HepG2 (cell line): ENCODE data around the gene ZNF235.

Experiments used
- ATF7 ChIP-seq, 2 experiments: fragments of 450-650 bp in 1 of 2; sonication (generic) in 1 of 2; formaldehyde crosslinking in 1 of 2; IDR thresholded peaks; 2 replicates each; pipeline versions ENCODE4 v1.4.0 to v1.6.1; 2016 to 2020; ENCODE audit warnings: antibody characterized with exemption in 1 of 2, mild to moderate bottlenecking in 1 of 2, missing genetic modification reagents in 1 of 2
- CEBPB ChIP-seq: IDR thresholded peaks from 2 replicates; pipeline ENCODE4 v1.6.1; 2011; ENCODE audit warnings: low read depth, low read length, improper control_type of control experiment, borderline replicate concordance
- EZH2 ChIP-seq: conservative IDR thresholded peaks from 2 replicates; pipeline ENCODE4 v1.6.1; 2012; ENCODE audit warnings: mild to moderate bottlenecking, low read depth, low read length, moderate library complexity
- GABPA ChIP-seq, 2 experiments: IDR thresholded peaks; 2 replicates each; pipeline ENCODE4 v1.6.1; 2011 to 2016; ENCODE audit warnings: low read depth in 2 of 2, low read length in 1 of 2, missing biosample characterization in 1 of 2, missing genetic modification characterization in 1 of 2
- HNRNPL ChIP-seq: fragments of 200-400 bp; formaldehyde crosslinking; IDR thresholded peaks from 2 replicates; pipeline ENCODE4 v1.6.1; 2017; ENCODE audit warnings: mild to moderate bottlenecking, low read depth, low read length
- JARID2 ChIP-seq: sonication (generic); formaldehyde crosslinking; IDR thresholded peaks from 2 replicates; pipeline ENCODE4 v1.8.1; 2023; ENCODE audit warnings: missing genetic modification reagents, inconsistent platforms; ENCODE audit not compliant: insufficient replicate concordance
- JUND ChIP-seq: sonication (generic); formaldehyde crosslinking; IDR thresholded peaks from 2 replicates; pipeline ENCODE4 v1.8.0; 2022; ENCODE audit warnings: mild to moderate bottlenecking, missing genetic modification reagents
- MTA1 ChIP-seq: sonication (generic); formaldehyde crosslinking; IDR thresholded peaks from 2 replicates; pipeline ENCODE4 v1.4.0; 2020; ENCODE audit warnings: missing genetic modification reagents, mild to moderate bottlenecking, borderline replicate concordance
- PRPF4 ChIP-seq: fragments of 200-400 bp; formaldehyde crosslinking; IDR thresholded peaks from 2 replicates; pipeline ENCODE4 v1.6.1; 2016; ENCODE audit warnings: low read length, low read depth; ENCODE audit not compliant: poor library complexity, severe bottlenecking
- ZBTB10 ChIP-seq: sonication (generic); formaldehyde crosslinking; IDR thresholded peaks from 2 replicates; pipeline ENCODE4 v1.4.0; 2020; ENCODE audit warnings: missing genetic modification reagents, borderline replicate concordance
- ZNF207 ChIP-seq: fragments of 450-650 bp; IDR thresholded peaks from 2 replicates; pipeline ENCODE4 v1.6.1; 2016; ENCODE audit warnings: antibody characterized with exemption, borderline replicate concordance
- TF ChIP-seq, protein P1 (sequence below): sonication (generic); formaldehyde crosslinking; IDR thresholded peaks from 2 replicates; pipeline ENCODE4 v1.4.0; 2020; ENCODE audit warnings: low read depth, mild to moderate bottlenecking, missing genetic modification reagents
- TF ChIP-seq, protein P2 (sequence below): sonication (generic); formaldehyde crosslinking; IDR thresholded peaks from 2 replicates; pipeline ENCODE4 v1.8.1; 2023; ENCODE audit warnings: mild to moderate bottlenecking, missing genetic modification reagents, borderline replicate concordance
- TF ChIP-seq, protein P3 (sequence below): sonication (generic); formaldehyde crosslinking; IDR thresholded peaks from 2 replicates; pipeline ENCODE4 v1.5.0; 2020; ENCODE audit warnings: mild to moderate bottlenecking, missing genetic modification reagents, moderate library complexity

- TF ChIP-seq ZBTB10 (CRISPR knock-in tag) (no peak), CEBPB (no peak), MTA1 (CRISPR knock-in tag) (no peak), ZNF207 (no peak), HNRNPL (no peak), PRPF4 (no peak), JUND (CRISPR knock-in tag) (no peak), ATF7 (IDR thresholded peaks at IDR 0.05) (no peak), ATF7 (CRISPR knock-in tag; IDR thresholded peaks at IDR 0.05) (no peak), GABPA (IDR thresholded peaks at IDR 0.05; ENCODE audit: low read depth, low read length) (no peak), GABPA (CRISPR knock-in tag; IDR thresholded peaks at IDR 0.05; ENCODE audit: low read depth) (no peak), EZH2 (no peak), JARID2 (CRISPR knock-in tag) (no peak)
- TF ChIP-seq, protein P1, sequence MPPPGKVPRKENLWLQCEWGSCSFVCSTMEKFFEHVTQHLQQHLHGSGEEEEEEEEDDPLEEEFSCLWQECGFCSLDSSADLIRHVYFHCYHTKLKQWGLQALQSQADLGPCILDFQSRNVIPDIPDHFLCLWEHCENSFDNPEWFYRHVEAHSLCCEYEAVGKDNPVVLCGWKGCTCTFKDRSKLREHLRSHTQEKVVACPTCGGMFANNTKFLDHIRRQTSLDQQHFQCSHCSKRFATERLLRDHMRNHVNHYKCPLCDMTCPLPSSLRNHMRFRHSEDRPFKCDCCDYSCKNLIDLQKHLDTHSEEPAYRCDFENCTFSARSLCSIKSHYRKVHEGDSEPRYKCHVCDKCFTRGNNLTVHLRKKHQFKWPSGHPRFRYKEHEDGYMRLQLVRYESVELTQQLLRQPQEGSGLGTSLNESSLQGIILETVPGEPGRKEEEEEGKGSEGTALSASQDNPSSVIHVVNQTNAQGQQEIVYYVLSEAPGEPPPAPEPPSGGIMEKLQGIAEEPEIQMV (CRISPR knock-in tag): no peak
- TF ChIP-seq, protein P2, sequence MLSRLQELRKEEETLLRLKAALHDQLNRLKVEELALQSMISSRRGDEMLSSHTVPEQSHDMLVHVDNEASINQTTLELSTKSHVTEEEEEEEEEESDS (CRISPR knock-in tag): no peak
- TF ChIP-seq, protein P3, sequence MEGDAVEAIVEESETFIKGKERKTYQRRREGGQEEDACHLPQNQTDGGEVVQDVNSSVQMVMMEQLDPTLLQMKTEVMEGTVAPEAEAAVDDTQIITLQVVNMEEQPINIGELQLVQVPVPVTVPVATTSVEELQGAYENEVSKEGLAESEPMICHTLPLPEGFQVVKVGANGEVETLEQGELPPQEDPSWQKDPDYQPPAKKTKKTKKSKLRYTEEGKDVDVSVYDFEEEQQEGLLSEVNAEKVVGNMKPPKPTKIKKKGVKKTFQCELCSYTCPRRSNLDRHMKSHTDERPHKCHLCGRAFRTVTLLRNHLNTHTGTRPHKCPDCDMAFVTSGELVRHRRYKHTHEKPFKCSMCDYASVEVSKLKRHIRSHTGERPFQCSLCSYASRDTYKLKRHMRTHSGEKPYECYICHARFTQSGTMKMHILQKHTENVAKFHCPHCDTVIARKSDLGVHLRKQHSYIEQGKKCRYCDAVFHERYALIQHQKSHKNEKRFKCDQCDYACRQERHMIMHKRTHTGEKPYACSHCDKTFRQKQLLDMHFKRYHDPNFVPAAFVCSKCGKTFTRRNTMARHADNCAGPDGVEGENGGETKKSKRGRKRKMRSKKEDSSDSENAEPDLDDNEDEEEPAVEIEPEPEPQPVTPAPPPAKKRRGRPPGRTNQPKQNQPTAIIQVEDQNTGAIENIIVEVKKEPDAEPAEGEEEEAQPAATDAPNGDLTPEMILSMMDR: no peak
Observed at GRCh38 chr19:44282846-44283245, 22.0 kb downstream of the ZNF235 start.
